Testis (tissue), 3 donors: ENCODE measurements around the gene GANC. TPM values are rescaled to one million over a fixed set of nuclear protein-coding genes. Genes with fewer than 3 reads are reported as not detected.
A peak's percentile ranks its signal among the peaks of the same experiment; 100 is the strongest.

Source experiments
- DNase-seq: peaks from one replicate; pipeline ENCODE4 v3.0.0-alpha.2; 2019
- H3K27ac ChIP-seq, 2 donors: fragments of 200-600 bp; sonication (generic); one replicate each; pipeline ENCODE4 v1.5.1; 2019
- H3K27me3 ChIP-seq: fragments of 200-600 bp; sonication (generic); one replicate; pipeline ENCODE4 v1.5.1; 2019
- H3K36me3 ChIP-seq: fragments of 200-600 bp; sonication (generic); one replicate; pipeline ENCODE4 v1.5.1; 2017; ENCODE audit warnings: low read depth; ENCODE audit errors: missing control alignments
- H3K4me1 ChIP-seq: fragments of 200-600 bp; sonication (generic); one replicate; pipeline ENCODE4 v1.5.1; 2019
- H3K4me3 ChIP-seq, 2 donors: fragments of 200-600 bp; sonication (generic); one replicate each; pipeline ENCODE4 v1.5.1; 2017 to 2019
- H3K9me3 ChIP-seq: fragments of 200-600 bp; sonication (generic); one replicate; pipeline ENCODE4 v1.5.1; 2017
- CTCF ChIP-seq, 3 experiments: fragments of 450-650 bp in 2 of 3; fragments of 200-600 bp in 1 of 3; sonication (generic) in 1 of 3; IDR thresholded peaks; one replicate each; pipeline ENCODE4 v1.5.1; 2016 to 2019; ENCODE audit warnings: antibody characterized with exemption in 3 of 3, mild to moderate bottlenecking in 2 of 3, moderate library complexity in 1 of 3
- POLR2A ChIP-seq: fragments of 450-650 bp; IDR thresholded peaks from one replicate; pipeline ENCODE4 v1.6.1; 2017; ENCODE audit warnings: antibody characterized with exemption, mild to moderate bottlenecking, moderate library complexity
- WGBS, 2 donors: methylation state at CpG; one replicate each; pipeline ENCODE4 v1.1.5; 2018; 5-methylcytosine and 5-hydroxymethylcytosine counted together
- intact Hi-C: fragments of 100-400 bp; cut with DNase I; formaldehyde crosslinking; loops from one replicate; pipeline ENCODE4 v1.15.1; 2023; ENCODE audit warnings: low total_unique reads
- polyA plus RNA-seq: library from polyadenylated mRNA; stranded (reverse); fragments of 350-450 nt; fragmentation: Illumina TruSeq; extraction: RNeasy Lipid Tissue Mini Kit (QIAGEN cat#74804); gene quantifications from one replicate; pipeline ENCODE4 v1.2.3, GENCODE V29; 2014; ENCODE audit warnings: low read depth, low replicate concordance; ENCODE audit not compliant: insufficient read depth
- total RNA-seq, 2 donors: library from RNA; depleted of rRNA; stranded (reverse); fragments of >200 nt; gene quantifications; one replicate each; pipeline ENCODE4 v1.2.3, GENCODE V29; 2016

The GANC gene
- total and polyA plus RNA-seq, 3 donors from 2014 or later: 37.6 to 63.4 (median 54.8) TPM

- WGBS, 2 donors: 1 to 3% methylated on average over 23 to 27 of the region's 27 CpGs
- Histone ChIP-seq H3K27me3 (no peaks in the 10 kb centered on the region), H3K9me3 (no peaks in the 10 kb centered on the region), H3K4me3 (peak overlapping the region; percentile 69 to 84), H3K27ac (peak overlapping the region; percentile 96 to 98), H3K36me3 (no peaks in the 10 kb centered on the region), H3K4me1 (peaks cover 21% of the 10 kb centered on the region)
- peak; percentile 66 for DNase-seq
- intact Hi-C loops: no loop called here
- no peak for TF ChIP-seq POLR2A
- no peak for TF ChIP-seq CTCF (IDR thresholded peaks at IDR 0.05)
These were observed 1.1 kb downstream of the GANC start for GRCh38 chr15:42273900-42274701.

GRCh38 chr15:42274702-42274989 lies 1.6 kb downstream of the GANC start:
- intact Hi-C loops: no loop called here
- H3K27ac ChIP-seq: peak overlapping the region; percentile 96 to 98
- H3K36me3 ChIP-seq: no peaks in the 10 kb centered on the region
- TF ChIP-seq POLR2A: no peak
- TF ChIP-seq CTCF (IDR thresholded peaks at IDR 0.05): no peak
- peak; percentile 18 for DNase-seq
- WGBS, 2 donors: 33 to 38% methylated on average over 6 of the region's 6 CpGs
- peaks cover 21% of the 10 kb centered on the region for H3K4me1 ChIP-seq
- H3K9me3 ChIP-seq: no peaks in the 10 kb centered on the region
- no peaks in the 10 kb centered on the region for H3K27me3 ChIP-seq
- H3K4me3 ChIP-seq: peak overlapping the region; percentile 69 to 84

GRCh38 chr15:42275780-42276391 lies 2.9 kb downstream of the GANC start:
- Histone ChIP-seq H3K27ac (peak overlapping the region; percentile 96 to 98), H3K4me1 (peaks cover 21% of the 10 kb centered on the region), H3K36me3 (no peaks in the 10 kb centered on the region), H3K9me3 (no peaks in the 10 kb centered on the region), H3K27me3 (no peaks in the 10 kb centered on the region), H3K4me3 (no peak overlapping the region)
- TF ChIP-seq POLR2A: no peak
- TF ChIP-seq CTCF (IDR thresholded peaks at IDR 0.05): no peak
- 53 to 62% methylated on average over 4 of the region's 4 CpGs for WGBS, 2 donors
- DNase-seq: no peak
- intact Hi-C loops: no loop called here

GRCh38 chr15:42276762-42277161 lies 3.8 kb downstream of the GANC start:
- intact Hi-C loops: no loop called here
- Histone ChIP-seq H3K27ac (no peak overlapping the region), H3K4me3 (no peak overlapping the region), H3K36me3 (no peaks in the 10 kb centered on the region), H3K4me1 (peaks cover 21% of the 10 kb centered on the region), H3K9me3 (no peaks in the 10 kb centered on the region), H3K27me3 (no peaks in the 10 kb centered on the region)
- 90 to 97% methylated on average over 2 of the region's 2 CpGs for WGBS, 2 donors
- TF ChIP-seq CTCF (IDR thresholded peaks at IDR 0.05): no peak
- no peak for TF ChIP-seq POLR2A
- DNase-seq: no peak
